A673 (cell line): ENCODE results near the gene TCAF1.
"Not testable (repeated sequence)": the region's sequence is repeated elsewhere in the genome, so short reads cannot be mapped to it uniquely, and the experiment has no call there.

Experiments used
- CTCF ChIP-seq: fragments of 300-800, 200-600 bp; sonication (generic); conservative IDR thresholded peaks from 2 replicates; pipeline ENCODE4 v1.5.1; 2017; ENCODE audit warnings: low read depth, mild to moderate bottlenecking, antibody characterized with exemption, low read length, moderate library complexity, mixed read lengths
- EZH2 ChIP-seq: fragments of 200-600 bp; sonication (generic); IDR thresholded peaks from 2 replicates; pipeline ENCODE4 v1.6.1; 2017; ENCODE audit warnings: borderline replicate concordance, low read depth, mild to moderate bottlenecking, mixed read lengths, antibody characterized with exemption, low read length; ENCODE audit not compliant: poor library complexity, severe bottlenecking

GRCh38 chr7:143837223-143837622 lies 64.8 kb downstream of the TCAF1 start:
- 0 out of 2 replicates have a peak, but pooled peaks have one; percentile 32 for TF ChIP-seq CTCF
- not testable (repeated sequence) for TF ChIP-seq EZH2
